Heart left ventricle (tissue), 16 donors: ENCODE results near the gene MMUT. TPM values are rescaled to one million over a fixed set of nuclear protein-coding genes. Genes with fewer than 3 reads are reported as not detected.
"Not testable (repeated sequence)": the region's sequence is repeated elsewhere in the genome, so short reads cannot be mapped to it uniquely, and the experiment has no call there.

Source experiments
- ATAC-seq, 4 donors: fragments of 200-7000 bp; cut with Tn5 transposase; one replicate each; pipeline ENCODE4 v1.9.1; 2020 to 2022; ENCODE audit warnings: moderate library complexity in 4 of 4, mild to moderate bottlenecking in 3 of 4, moderate number of reproducible peaks in 1 of 4
- DNase-seq, 5 donors: peaks; one replicate each; pipeline ENCODE4 v3.0.0-alpha.2; 2020
- H3K27ac ChIP-seq, 12 donors: fragments of 200-600 bp; sonication (generic) in 4 of 12; one replicate each; pipeline versions ENCODE4 v1.5.0 to v1.8.0; 2016 to 2022; ENCODE audit warnings: mild to moderate bottlenecking in 2 of 12
- H3K27me3 ChIP-seq, 9 donors: fragments of 200-600 bp; sonication (generic) in 2 of 9; one replicate each; pipeline versions ENCODE4 v1.5.1 to v1.8.0; 2016 to 2022; ENCODE audit warnings: mild to moderate bottlenecking in 3 of 9
- H3K36me3 ChIP-seq, 9 donors: fragments of 200-600 bp; sonication (generic) in 2 of 9; one replicate each; pipeline versions ENCODE4 v1.5.0 to v1.8.0; 2018 to 2022; ENCODE audit warnings: mild to moderate bottlenecking in 2 of 9
- H3K4me1 ChIP-seq, 12 donors: fragments of 200-600 bp; sonication (generic) in 4 of 12; one replicate each; pipeline versions ENCODE4 v1.5.0 to v1.8.0; 2016 to 2022; ENCODE audit warnings: mild to moderate bottlenecking in 3 of 12
- H3K4me3 ChIP-seq, 12 donors: fragments of 200-600 bp; sonication (generic) in 4 of 12; one replicate each; pipeline versions ENCODE4 v1.5.0 to v1.8.0; 2017 to 2022; ENCODE audit warnings: mild to moderate bottlenecking in 9 of 12, moderate library complexity in 4 of 12
- H3K9me3 ChIP-seq, 12 donors: fragments of 200-600 bp; sonication (generic) in 4 of 12; one replicate each; pipeline versions ENCODE4 v1.5.0 to v1.8.0; 2016 to 2022; ENCODE audit warnings: mild to moderate bottlenecking in 1 of 12
- POLR2A ChIP-seq, 2 donors: fragments of 450-650 bp; IDR thresholded peaks; one replicate each; pipeline ENCODE4 v1.6.1; 2017; ENCODE audit warnings: antibody characterized with exemption in 2 of 2, mild to moderate bottlenecking in 2 of 2, moderate library complexity in 2 of 2
- WGBS, 4 donors: extraction: QIAGEN DNeasy Blood & Tissue Kit in 2 of 4; methylation state at CpG; one replicate each; pipeline versions ENCODE4 v1.1.5 to v1.1.7; 2013 to 2018; 5-methylcytosine and 5-hydroxymethylcytosine counted together
- intact Hi-C, 10 donors: fragments of 100-400 bp; cut with DNase I; formaldehyde crosslinking; loops; one replicate each; pipeline versions ENCODE4 v1.11.1 to v1.14.2; 2022
- polyA plus RNA-seq, 2 donors: library from polyadenylated mRNA; stranded (reverse); fragments of 200-250 nt; gene quantifications; one replicate each; pipeline ENCODE4 v1.2.3, GENCODE V29; 2013
- total RNA-seq, 9 donors: library from RNA; depleted of rRNA in 2 of 9; stranded (reverse); fragments of >200 nt in 2 of 9; fragmentation: NEBNext Ultra II Directional in 3 of 9; extraction: Animal tissue kit (Norgen Biotek cat#: 25700) in 3 of 9; gene quantifications; one replicate each; pipeline versions ENCODE4 v1.1.0 to v1.2.4, GENCODE V29; 2016 to 2023
- TF ChIP-seq, protein P1 (sequence below), 12 donors: fragments of 200-600 bp; sonication (generic) in 4 of 12; IDR thresholded peaks; one replicate each; pipeline versions ENCODE4 v1.5.0 to v1.8.0; 2018 to 2022; ENCODE audit warnings: antibody characterized with exemption in 12 of 12, mild to moderate bottlenecking in 5 of 12
- donor health status: ischemic (EF 13 %, LVEDD 7.1; RV severe dilation, severe dysfunction).
- donor health status: healthy with polysubstance abuse.
- donor health status: DM: no; HTN: yes; CAD: no.
- donor health status: DM: no; HTN: no; CAD: no.
- donor health status: ischemic (EF 25% LVEDD 6.9; RV normal size, moderate dysfunction).
- donor health status: ischemic (EF 25% LVEDD 5.7; RV mildly dilated, moderate dysfunction).
- donor health status: healthy.
- donor health status: DM: yes; HTN: yes; CAD: no.
- donor health status: ischemic (EF 35%, LVEDD 5.7; RV mildly dilated, moderate dysfunction).
- donor health status: nonischemic (EF 11% LVEDD 7.7; RV severe dilation, severe dysfunction).
- donor health status: DM: yes; HTN: yes; CAD: no.
- donor health status: PGD.
- donor health status: ischemic (EF 29% LVEDD 5.4; RV normal size, mild dysfunction).
- donor health status: nonischemic (EF 23%, LVEDD 6.1; RV moderate dilation, normal function).

Gene MMUT
- total and polyA plus RNA-seq, 11 donors, result 13.7 to 43.6 (median 32.4) TPM

DNA sequence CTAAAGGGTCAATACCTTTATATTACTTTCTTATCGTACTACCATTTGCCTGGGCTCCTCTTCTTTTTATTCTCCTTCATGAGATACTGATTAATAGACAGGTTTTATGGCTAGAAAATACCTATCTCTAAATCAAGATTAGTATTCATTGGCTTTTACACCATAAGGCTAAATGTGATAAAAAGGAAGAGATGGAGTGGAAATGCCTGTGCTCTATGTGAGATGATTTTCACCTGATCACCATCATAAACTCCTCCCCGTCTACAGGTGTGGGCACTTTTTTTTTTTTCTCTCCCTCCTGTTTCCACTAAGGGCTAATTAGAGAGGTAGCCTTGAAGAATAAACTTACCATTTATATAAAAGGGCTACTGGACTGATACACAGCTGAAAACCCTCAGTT lies 36.6 kb upstream of the MMUT start, which contains the start of gene GLYATL3:
Gene GLYATL3, plus strand, starts transcription at position 301 of the 400 bp plus-strand sequence. CDS start 12,068 bp downstream, outside the sequence.
- no peak within 1 kb of the TSS for H3K4me3 ChIP-seq
- DNase-seq, result no peak
- no peaks in the 10 kb centered on the region for H3K4me1 ChIP-seq
- H3K27me3 ChIP-seq, result no peaks in the 10 kb centered on the region
- H3K9me3 ChIP-seq, result no peaks in the 10 kb centered on the region
- 43 to 87% (median 71%) methylated on average over 2 of the region's 2 CpGs for WGBS, 4 donors
- H3K27ac ChIP-seq, result no peak within 1 kb of the TSS
- no peak for TF ChIP-seq POLR2A (IDR thresholded peaks at IDR 0.05)
- TF ChIP-seq, protein P1, sequence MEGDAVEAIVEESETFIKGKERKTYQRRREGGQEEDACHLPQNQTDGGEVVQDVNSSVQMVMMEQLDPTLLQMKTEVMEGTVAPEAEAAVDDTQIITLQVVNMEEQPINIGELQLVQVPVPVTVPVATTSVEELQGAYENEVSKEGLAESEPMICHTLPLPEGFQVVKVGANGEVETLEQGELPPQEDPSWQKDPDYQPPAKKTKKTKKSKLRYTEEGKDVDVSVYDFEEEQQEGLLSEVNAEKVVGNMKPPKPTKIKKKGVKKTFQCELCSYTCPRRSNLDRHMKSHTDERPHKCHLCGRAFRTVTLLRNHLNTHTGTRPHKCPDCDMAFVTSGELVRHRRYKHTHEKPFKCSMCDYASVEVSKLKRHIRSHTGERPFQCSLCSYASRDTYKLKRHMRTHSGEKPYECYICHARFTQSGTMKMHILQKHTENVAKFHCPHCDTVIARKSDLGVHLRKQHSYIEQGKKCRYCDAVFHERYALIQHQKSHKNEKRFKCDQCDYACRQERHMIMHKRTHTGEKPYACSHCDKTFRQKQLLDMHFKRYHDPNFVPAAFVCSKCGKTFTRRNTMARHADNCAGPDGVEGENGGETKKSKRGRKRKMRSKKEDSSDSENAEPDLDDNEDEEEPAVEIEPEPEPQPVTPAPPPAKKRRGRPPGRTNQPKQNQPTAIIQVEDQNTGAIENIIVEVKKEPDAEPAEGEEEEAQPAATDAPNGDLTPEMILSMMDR (IDR thresholded peaks at IDR 0.05), result no peak
- H3K36me3 ChIP-seq, result no peaks in the 10 kb centered on the region
- no peak for ATAC-seq
- intact Hi-C loops, result no loop called here

DNA sequence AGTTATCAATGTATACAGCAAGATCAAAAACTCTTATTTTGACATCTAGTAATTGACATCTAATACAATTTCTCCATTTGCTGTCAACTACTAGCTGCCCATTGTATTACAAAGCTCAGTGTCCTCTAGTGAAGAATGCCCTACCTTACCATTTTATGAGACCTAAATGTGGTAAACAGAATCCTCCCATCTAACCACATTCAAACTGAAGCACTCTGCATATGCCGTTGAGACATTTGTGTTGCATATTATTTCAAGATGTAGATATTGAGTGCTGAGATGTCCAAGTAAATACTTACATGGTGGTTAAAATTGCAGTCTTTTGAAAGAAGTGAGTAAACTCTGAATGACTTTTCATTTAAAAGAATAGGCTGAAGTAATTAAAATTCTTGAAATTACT lies 36.1 kb upstream of the MMUT start:
- H3K27me3 ChIP-seq, result no peaks in the 10 kb centered on the region
- no peak overlapping the region for H3K27ac ChIP-seq
- intact Hi-C loops, result no loop called here
- no peaks in the 10 kb centered on the region for H3K9me3 ChIP-seq
- no peaks in the 10 kb centered on the region for H3K36me3 ChIP-seq
- no peaks in the 10 kb centered on the region for H3K4me1 ChIP-seq
- 88 to 90% (median 90%) methylated on average over 1 of the region's 1 CpG for WGBS, 4 donors
- ATAC-seq (no peak), DNase-seq (no peak)
- no peak overlapping the region for H3K4me3 ChIP-seq
- TF ChIP-seq POLR2A (IDR thresholded peaks at IDR 0.05), result no peak
- TF ChIP-seq, protein P1 (IDR thresholded peaks at IDR 0.05), result no peak

DNA sequence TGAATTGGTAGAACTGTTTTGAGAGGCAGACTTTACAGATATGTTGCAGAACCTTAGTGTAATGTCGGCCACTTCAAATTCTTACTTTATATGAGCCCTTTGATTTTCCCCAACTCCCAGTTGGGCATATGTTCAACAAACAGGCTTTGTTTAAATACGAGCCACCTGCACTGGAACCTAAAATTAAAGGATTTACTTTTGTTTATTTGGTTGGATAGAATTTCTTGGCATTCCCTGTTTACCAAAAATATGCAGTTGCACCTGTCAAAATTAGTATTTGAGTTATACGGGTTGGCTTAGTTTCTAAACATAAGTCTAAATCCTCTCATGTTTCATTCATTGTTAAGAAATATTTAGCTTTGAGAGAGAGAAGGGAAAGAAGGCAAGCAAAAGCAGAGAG lies 34.3 kb upstream of the MMUT start:
- intact Hi-C loops, result no loop called here
- ATAC-seq (no peak), DNase-seq (no peak)
- TF ChIP-seq, protein P1 (IDR thresholded peaks at IDR 0.05), result no peak
- no peak for TF ChIP-seq POLR2A (IDR thresholded peaks at IDR 0.05)
- Histone ChIP-seq H3K4me3 (no peak overlapping the region), H3K27me3 (no peaks in the 10 kb centered on the region), H3K36me3 (peaks cover 0 to 15% (median 3%) of the 10 kb centered on the region in 9 donors), H3K4me1 (no peaks in the 10 kb centered on the region), H3K27ac (no peak overlapping the region), H3K9me3 (no peaks in the 10 kb centered on the region)
- WGBS, 4 donors, result 87 to 92% (median 89%) methylated on average over 3 of the region's 3 CpGs

DNA sequence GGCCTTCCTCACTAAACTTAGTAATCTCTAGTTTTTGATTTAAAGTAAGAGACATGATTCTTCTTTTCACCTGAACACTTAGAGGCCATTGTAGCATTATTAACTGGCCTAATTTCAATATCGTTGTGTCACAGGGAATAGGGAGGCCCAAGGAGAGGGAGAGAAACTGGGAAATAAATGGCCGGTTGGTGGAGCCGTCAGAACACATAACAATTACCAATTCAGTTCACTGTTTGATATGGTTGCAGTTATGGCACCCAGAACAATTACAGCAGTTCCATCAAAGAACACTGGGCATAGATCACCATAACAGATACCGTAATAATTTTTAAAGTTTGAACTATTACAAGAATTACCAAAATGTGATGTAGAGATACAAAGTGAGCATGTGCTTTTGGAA lies 27.6 kb upstream of the MMUT start:
- Histone ChIP-seq H3K4me1 (no peaks in the 10 kb centered on the region), H3K36me3 (peaks cover 0 to 60% (median 41%) of the 10 kb centered on the region in 9 donors), H3K9me3 (no peaks in the 10 kb centered on the region), H3K4me3 (no peak overlapping the region), H3K27me3 (no peaks in the 10 kb centered on the region), H3K27ac (no peak overlapping the region)
- 91 to 97% (median 96%) methylated on average over 4 of the region's 4 CpGs for WGBS, 4 donors
- no peak for ATAC-seq
- intact Hi-C loops, result no loop called here
- no peak for DNase-seq
- TF ChIP-seq POLR2A (IDR thresholded peaks at IDR 0.05), result no peak
- TF ChIP-seq, protein P1 (IDR thresholded peaks at IDR 0.05), result no peak

DNA sequence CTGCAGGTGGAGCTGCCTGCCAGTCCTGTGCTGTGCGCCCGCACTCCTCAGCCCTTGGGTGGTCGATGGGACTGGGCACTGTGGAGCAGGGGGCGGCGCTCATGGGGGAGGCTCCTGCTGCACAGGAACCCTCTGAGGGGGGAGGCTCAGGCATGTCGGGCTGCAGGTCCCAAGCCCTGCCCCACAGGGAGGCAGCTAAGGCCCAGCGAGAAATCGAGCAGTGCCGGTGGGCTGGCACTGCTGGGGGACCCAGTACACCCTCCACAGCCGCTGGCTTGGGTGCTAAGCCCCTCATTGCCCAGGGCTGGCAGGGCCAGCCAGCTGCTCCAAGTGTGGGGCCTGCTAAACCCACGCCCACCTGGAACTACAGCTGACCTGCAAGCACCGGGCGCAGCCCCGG lies 20.3 kb upstream of the MMUT start:
- DNase-seq, H3K4me1 ChIP-seq, H3K4me3 ChIP-seq, H3K27me3 ChIP-seq, H3K27ac ChIP-seq, H3K9me3 ChIP-seq, ATAC-seq, intact Hi-C loops: not testable (repeated sequence)
- WGBS, 4 donors, result 95 to 97% (median 96%) methylated on average over 7 to 14 of the region's 14 CpGs
- H3K36me3 ChIP-seq, result peaks cover 0 to 12% (median 6%) of the 10 kb centered on the region in 9 donors

DNA sequence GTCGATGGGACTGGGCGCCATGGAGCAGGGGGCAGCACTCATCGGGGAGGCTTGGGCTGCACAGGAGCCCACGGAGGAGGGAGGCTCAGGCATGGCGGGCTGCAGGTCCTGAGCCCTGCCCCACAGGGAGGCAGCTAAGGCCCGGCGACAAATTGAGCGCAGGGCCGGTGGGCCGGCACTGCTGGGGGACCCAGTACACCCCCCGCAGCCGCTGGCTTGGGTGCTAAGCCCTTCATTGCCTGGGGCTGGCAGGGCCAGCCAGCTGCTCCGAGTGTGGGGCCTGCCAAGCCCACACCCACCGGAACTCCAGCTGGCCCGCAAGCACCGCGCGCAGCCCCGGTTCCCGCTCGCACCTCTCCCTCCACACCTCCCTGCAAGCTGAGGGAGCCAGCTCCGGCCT lies 18.8 kb upstream of the MMUT start:
- intact Hi-C loops, ATAC-seq, H3K27ac ChIP-seq, H3K4me3 ChIP-seq, H3K9me3 ChIP-seq, DNase-seq, H3K4me1 ChIP-seq, H3K27me3 ChIP-seq, H3K36me3 ChIP-seq: not testable (repeated sequence)
- WGBS, 4 donors, result 96 to 99% (median 98%) methylated on average over 17 to 22 of the region's 22 CpGs
